Measurements from ENCODE around the gene PADI4. TPM values are rescaled to one million over a fixed set of nuclear protein-coding genes. Genes with fewer than 3 reads are reported as not detected.

Gene PADI4
- total RNA-seq, 1 experiment from 2014 or later = 0.26 TPM

- Mint-ChIP-seq H3K9me3 (no peaks in the 10 kb centered on the region), H3K36me3 (no peaks in the 10 kb centered on the region), H3K27me3 (ENCODE audit: low read depth) (no peaks in the 10 kb centered on the region), H3K4me3 (no peak overlapping the region), H3K4me1 (no peaks in the 10 kb centered on the region), H3K27ac (no peak overlapping the region)
- no peak for DNase-seq (ENCODE audit: low spot score)
- no peak for ATAC-seq
- POLR2A ChIA-PET = no interaction called here
- no peak for TF ChIP-seq ZNF121 (CRISPR knock-in tag; IDR thresholded peaks at IDR 0.05)
- TF ChIP-seq USF1 (CRISPR knock-in tag; IDR thresholded peaks at IDR 0.05) = no peak
- no peak for TF ChIP-seq TCF7 (CRISPR knock-in tag; IDR thresholded peaks at IDR 0.05; ENCODE audit: low read depth)
- no peak for TF ChIP-seq ATF2 (CRISPR knock-in tag; IDR thresholded peaks at IDR 0.05; ENCODE audit: borderline replicate concordance, low read depth)
- TF ChIP-seq ZNF416 (CRISPR knock-in tag; IDR thresholded peaks at IDR 0.05) = no peak
- CTCF ChIA-PET = interaction anchor here (0.7 to 1.4 kb wide), 5 partner anchors 33 to 212 kb away, joined by 3 to 6 read pairs (median 3); no protein-coding TSS in a partner anchor
Measured at GRCh38 chr1:17272066-17272465, 35.9 kb upstream of the PADI4 start.

- Mint-ChIP-seq H3K27ac (no peak overlapping the region), H3K4me1 (no peaks in the 10 kb centered on the region), H3K27me3 (ENCODE audit: low read depth) (no peaks in the 10 kb centered on the region), H3K4me3 (no peak overlapping the region), H3K36me3 (no peaks in the 10 kb centered on the region), H3K9me3 (no peaks in the 10 kb centered on the region)
- TF ChIP-seq ZNF512 (CRISPR knock-in tag; IDR thresholded peaks at IDR 0.05; ENCODE audit: borderline replicate concordance) (no peak), KAT7 (CRISPR knock-in tag; IDR thresholded peaks at IDR 0.05; ENCODE audit: borderline replicate concordance) (no peak)
- POLR2A ChIA-PET = no interaction called here
- CTCF ChIA-PET = interaction anchor here (0.9 to 1.6 kb wide), 4 partner anchors 25 to 38 kb away, joined by 3 to 6 read pairs (median 4); no protein-coding TSS in a partner anchor
- no peak for ATAC-seq
- no peak for DNase-seq (ENCODE audit: low spot score)
Measured at GRCh38 chr1:17272646-17273045, 35.4 kb upstream of the PADI4 start.

GRCh38 chr1:17273096-17273495 lies 34.9 kb upstream of the PADI4 start:
- no peak for ATAC-seq
- TF ChIP-seq CDX4 (CRISPR knock-in tag; IDR thresholded peaks at IDR 0.05; ENCODE audit: borderline replicate concordance) = no peak
- no peak for TF ChIP-seq RELA (CRISPR knock-in tag; IDR thresholded peaks at IDR 0.05; ENCODE audit: borderline replicate concordance)
- TF ChIP-seq SMAD4 (CRISPR knock-in tag; IDR thresholded peaks at IDR 0.05) = no peak
- no peak for TF ChIP-seq ZNF219 (CRISPR knock-in tag; IDR thresholded peaks at IDR 0.05; ENCODE audit: borderline replicate concordance)
- TF ChIP-seq ZMAT4 (CRISPR knock-in tag; IDR thresholded peaks at IDR 0.05) = no peak
- no peak for TF ChIP-seq OVOL2 (CRISPR knock-in tag; IDR thresholded peaks at IDR 0.05; ENCODE audit: borderline replicate concordance)
- TF ChIP-seq FOXP4 (CRISPR knock-in tag; IDR thresholded peaks at IDR 0.05) = no peak
- TF ChIP-seq ZNF423 (CRISPR knock-in tag; IDR thresholded peaks at IDR 0.05) = no peak
- TF ChIP-seq CREB1 (CRISPR knock-in tag; IDR thresholded peaks at IDR 0.05) = no peak
- no peak for TF ChIP-seq NR2C2 (CRISPR knock-in tag; IDR thresholded peaks at IDR 0.05)
- TF ChIP-seq GABPB1 (CRISPR knock-in tag; IDR thresholded peaks at IDR 0.05) = no peak
- no peak for TF ChIP-seq NR3C1 (CRISPR knock-in tag; conservative IDR thresholded peaks at IDR 0.05; ENCODE audit: low read depth)
- TF ChIP-seq MAX (CRISPR knock-in tag; IDR thresholded peaks at IDR 0.05) = no peak
- TF ChIP-seq TEAD1 (CRISPR knock-in tag; IDR thresholded peaks at IDR 0.05) = no peak
- TF ChIP-seq PRDM15 (CRISPR knock-in tag; IDR thresholded peaks at IDR 0.05) = no peak
- no peak for TF ChIP-seq ZNF232 (CRISPR knock-in tag; IDR thresholded peaks at IDR 0.05)

More at GRCh38 chr1:17273096-17273495, 34.9 kb upstream of the PADI4 start:
- H3K4me1 Mint-ChIP-seq = no peaks in the 10 kb centered on the region
- no peaks in the 10 kb centered on the region for H3K27me3 Mint-ChIP-seq (ENCODE audit: low read depth)
- no peak overlapping the region for H3K4me3 Mint-ChIP-seq
- CTCF ChIA-PET = interaction anchor here (0.8 to 1.8 kb wide), 10 partner anchors 11 to 152 kb away, joined by 3 to 8 read pairs (median 3); no protein-coding TSS in a partner anchor
- no peak overlapping the region for H3K27ac Mint-ChIP-seq
- POLR2A ChIA-PET = no interaction called here
- H3K9me3 Mint-ChIP-seq = no peaks in the 10 kb centered on the region
- no peak for DNase-seq (ENCODE audit: low spot score)
- no peaks in the 10 kb centered on the region for H3K36me3 Mint-ChIP-seq
